ENCODE results near the gene EEIG2. TPM values are rescaled to one million over a fixed set of nuclear protein-coding genes. Genes with fewer than 3 reads are reported as not detected.

EEIG2 gene
- total and polyA plus RNA-seq, 2 donors (not counting 3 experiments of a cell fraction or from before 2014, with no cell fraction given): 2.5 to 7.2 TPM

GRCh38 chr1:108531444-108531843 is 28.5 kb upstream of the EEIG2 start:
- intact Hi-C loops (cut with micrococcal nuclease): no loop called here
- Histone ChIP-seq H3K4me1 (ENCODE audit: control insufficient read depth, extremely low read depth, insufficient read depth, low read length) (no peaks in the 10 kb centered on the region), H3K9ac (replicated peaks; ENCODE audit: extremely low read depth, insufficient read depth, low read length) (no peak overlapping the region), H3K36me3 (ENCODE audit: control insufficient read depth in 2 of 2, extremely low read depth in 1 of 2, insufficient read depth in 2 of 2, low read length in 2 of 2) (no peaks in the 10 kb centered on the region), H2AFZ (ENCODE audit: low read depth, low read length) (no peak overlapping the region), H3K27me3 (ENCODE audit: control insufficient read depth in 2 of 2, insufficient read depth in 2 of 2, low read length in 2 of 2) (peaks cover 2 to 4% of the 10 kb centered on the region in 2 experiments), H3K9me3 (replicated peaks; ENCODE audit: control insufficient read depth, insufficient read depth, low read length) (no peaks in the 10 kb centered on the region), H4K20me1 (replicated peaks; ENCODE audit: control insufficient read depth, extremely low read depth, insufficient read depth, low read length) (no peaks in the 10 kb centered on the region), H3K9me1 (replicated peaks; ENCODE audit: control insufficient read depth, extremely low read depth, insufficient read depth, low read length) (no peaks in the 10 kb centered on the region), H3K27ac (ENCODE audit: insufficient read depth, low read depth, low read length) (no peak overlapping the region), H3K79me2 (ENCODE audit: control insufficient read depth, insufficient read depth, low read length) (no peaks in the 10 kb centered on the region), H3K4me3 (replicated peaks in 1 of 3; ENCODE audit: insufficient read depth in 1 of 3, low read depth in 1 of 3, low read length in 3 of 3) (no peak overlapping the region), H3K4me2 (ENCODE audit: insufficient read depth, low read length) (no peak overlapping the region)
- DNase-seq (ENCODE audit: low read depth, low spot score): no peak
- dilution Hi-C loops (cut with MboI; ENCODE audit: extremely low pct_ligation_motif_present, low sequenced_read_pairs): no loop called here
- CTCF ChIA-PET: no interaction called here
- FAIRE-seq: no peak
- BruUV-seq (replicated peaks): no TSS peak
- POLR2A ChIA-PET: no interaction called here
- TF ChIP-seq POLR2A (IDR thresholded peaks at IDR 0.05; ENCODE audit: low read depth, low read length) (no peak), CTCF (IDR thresholded peaks at IDR 0.05; ENCODE audit: extremely low read depth in 1 of 2, insufficient read depth in 1 of 2, low read depth in 1 of 2, low read length in 2 of 2) (no peak), MYC (IDR thresholded peaks at IDR 0.05; ENCODE audit: low read depth, low read length) (no peak), MAX (IDR thresholded peaks at IDR 0.05; ENCODE audit: insufficient read depth, insufficient read length) (no peak), JUN (IDR thresholded peaks at IDR 0.05; ENCODE audit: borderline replicate concordance, insufficient read depth, insufficient read length, low read depth) (no peak), EZH2 (IDR thresholded peaks at IDR 0.05; ENCODE audit: borderline replicate concordance, low read depth, low read length, severe bottlenecking) (no peak)

- no peak overlapping the region for H3K9ac ChIP-seq (replicated peaks; ENCODE audit: extremely low read depth, insufficient read depth, low read length)
- H3K79me2 ChIP-seq (ENCODE audit: control insufficient read depth, insufficient read depth, low read length): no peaks in the 10 kb centered on the region
- H3K4me2 ChIP-seq (ENCODE audit: insufficient read depth, low read length): no peak overlapping the region
- POLR2A ChIA-PET: no interaction called here
- CTCF ChIA-PET: interaction anchor here (0.8 to 1.1 kb wide), 2 partner anchors 10 to 16 kb away, joined by 3 to 4 read pairs; no protein-coding TSS in a partner anchor
- dilution Hi-C loops (cut with MboI; ENCODE audit: extremely low pct_ligation_motif_present, low sequenced_read_pairs) (no loop called here), intact Hi-C loops (cut with micrococcal nuclease) (no loop called here)
- no peaks in the 10 kb centered on the region for H3K9me3 ChIP-seq (replicated peaks; ENCODE audit: control insufficient read depth, insufficient read depth, low read length)
- FAIRE-seq: no peak
- H4K20me1 ChIP-seq (replicated peaks; ENCODE audit: control insufficient read depth, extremely low read depth, insufficient read depth, low read length): no peaks in the 10 kb centered on the region
- H3K4me1 ChIP-seq (ENCODE audit: control insufficient read depth, extremely low read depth, insufficient read depth, low read length): no peaks in the 10 kb centered on the region
- H2AFZ ChIP-seq (ENCODE audit: low read depth, low read length): no peak overlapping the region
- H3K9me1 ChIP-seq (replicated peaks; ENCODE audit: control insufficient read depth, extremely low read depth, insufficient read depth, low read length): no peaks in the 10 kb centered on the region
- H3K27me3 ChIP-seq (ENCODE audit: control insufficient read depth in 2 of 2, insufficient read depth in 2 of 2, low read length in 2 of 2): peaks cover 2 to 4% of the 10 kb centered on the region in 2 experiments
- TF ChIP-seq FOS (IDR thresholded peaks at IDR 0.05; ENCODE audit: borderline replicate concordance, insufficient read depth, low read length): no peak
- TF ChIP-seq CTCF (IDR thresholded peaks at IDR 0.05; ENCODE audit: extremely low read depth in 1 of 2, insufficient read depth in 1 of 2, low read depth in 1 of 2, low read length in 2 of 2): no peak
- TF ChIP-seq GATA2 (IDR thresholded peaks at IDR 0.05; ENCODE audit: insufficient read depth, insufficient read length, low read depth, low read length): no peak
- no peak for TF ChIP-seq POLR2A (IDR thresholded peaks at IDR 0.05; ENCODE audit: low read depth, low read length)
- no peak for TF ChIP-seq EZH2 (IDR thresholded peaks at IDR 0.05; ENCODE audit: borderline replicate concordance, low read depth, low read length, severe bottlenecking)
- TF ChIP-seq MYC (IDR thresholded peaks at IDR 0.05; ENCODE audit: low read depth, low read length): no peak
- TF ChIP-seq POLR2AphosphoS5 (IDR thresholded peaks at IDR 0.05; ENCODE audit: insufficient read depth, low read depth, low read length): no peak
- TF ChIP-seq JUN (IDR thresholded peaks at IDR 0.05; ENCODE audit: borderline replicate concordance, insufficient read depth, insufficient read length, low read depth): no peak
- BruUV-seq (replicated peaks): no TSS peak
- H3K36me3 ChIP-seq (ENCODE audit: control insufficient read depth in 2 of 2, extremely low read depth in 1 of 2, insufficient read depth in 2 of 2, low read length in 2 of 2): no peaks in the 10 kb centered on the region
- H3K4me3 ChIP-seq (replicated peaks in 1 of 3; ENCODE audit: insufficient read depth in 1 of 3, low read depth in 1 of 3, low read length in 3 of 3): no peak overlapping the region
- H3K27ac ChIP-seq (ENCODE audit: insufficient read depth, low read depth, low read length): no peak overlapping the region
- no peak for DNase-seq (ENCODE audit: low read depth, low spot score)
These were observed 27.2 kb upstream of the EEIG2 start for GRCh38 chr1:108532730-108533129.

Data from endothelial cell of umbilical vein (primary cell).